GM21576 (cell line): ENCODE data around the gene DNAJC5G.
"Not testable (repeated sequence)": the region's sequence is repeated elsewhere in the genome, so short reads cannot be mapped to it uniquely, and the experiment has no call there.

ENCODE experiments used
- ATAC-seq: cut with Tn5 transposase; IDR thresholded peaks from one replicate; pipeline ENCODE4 v1.9.1; 2021; ENCODE audit warnings: mild to moderate bottlenecking, moderate library complexity; ENCODE audit not compliant: unreplicated experiment

Gene DNAJC5G

GRCh38 chr2:27272537-27273522, 2.4 kb upstream of the DNAJC5G start:
- ATAC-seq: not testable (repeated sequence)

DNA sequence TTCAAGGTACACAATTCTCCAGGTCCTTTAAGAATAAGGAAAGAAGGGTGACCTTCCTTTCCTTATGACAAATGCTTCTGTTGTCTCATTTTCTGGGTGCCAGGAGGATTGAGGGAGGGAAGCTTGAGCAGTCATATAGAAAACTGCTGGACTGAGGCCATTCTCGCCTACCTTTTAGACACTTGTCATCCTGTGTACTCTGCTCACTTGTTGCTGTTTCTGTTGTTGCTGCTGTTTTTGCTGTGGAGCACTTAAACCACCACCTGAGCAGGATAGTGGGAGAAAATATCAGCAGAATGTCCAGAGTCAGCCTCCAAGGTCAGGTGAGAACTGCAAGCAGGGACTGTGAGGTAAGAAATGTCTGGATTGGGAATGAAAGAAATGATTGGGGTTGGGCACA, 2.8 kb downstream of the DNAJC5G start:
- no peak for ATAC-seq

- no peak for ATAC-seq
Observed at GRCh38 chr2:27280826-27281225, 5.6 kb downstream of the DNAJC5G start.

DNA sequence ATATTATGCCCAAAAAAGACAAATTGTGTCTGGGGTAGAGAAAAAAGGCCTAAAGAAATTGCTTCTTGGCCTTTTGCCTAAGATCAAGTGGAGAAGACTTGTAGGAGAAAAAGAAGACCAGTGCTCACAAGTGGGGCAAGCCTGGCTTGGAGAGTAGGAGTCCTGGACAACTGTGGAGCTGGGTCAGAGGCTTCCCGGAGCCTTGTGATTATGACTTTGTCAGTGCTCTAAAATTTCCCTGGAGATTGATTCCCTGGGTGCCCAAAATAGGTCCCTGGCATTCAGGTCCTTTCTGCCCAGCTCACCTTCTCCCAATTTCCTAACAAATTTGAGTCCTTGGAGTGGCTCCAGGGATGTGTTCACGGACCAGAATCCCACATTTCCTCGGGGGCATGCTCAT, 6.2 kb downstream of the DNAJC5G start:
- ATAC-seq: no peak

GRCh38 chr2:27281855-27282559, 6.8 kb downstream of the DNAJC5G start, which contains the start of gene TRIM54:
TRIM54 (plus strand) TSS chr2:27282429; CDS start chr2:27282732, 303 bp downstream.
- ATAC-seq: no peak

- ATAC-seq: no peak
Observed at GRCh38 chr2:27282892-27283291, 7.7 kb downstream of the DNAJC5G start.

DNA sequence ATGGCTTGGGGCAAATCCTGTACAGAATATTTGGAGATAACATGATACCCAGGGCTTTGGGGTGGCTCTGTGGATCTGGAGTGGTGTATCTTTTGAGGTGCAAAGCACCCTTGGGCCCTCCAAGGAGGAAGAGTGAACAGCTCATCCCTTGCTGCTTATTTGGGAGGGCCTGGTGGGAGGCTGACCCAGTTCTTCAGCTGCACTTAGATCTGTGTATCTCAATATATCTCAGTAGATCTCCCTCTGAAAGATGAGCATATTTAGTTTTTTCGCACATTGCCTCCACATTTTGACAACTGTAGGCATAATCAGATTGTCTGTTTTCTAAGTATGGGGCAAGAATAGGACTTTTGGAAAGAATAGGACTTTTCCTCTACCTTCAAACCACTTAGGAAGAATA, 9.8 kb downstream of the DNAJC5G start:
- ATAC-seq: no peak

DNA sequence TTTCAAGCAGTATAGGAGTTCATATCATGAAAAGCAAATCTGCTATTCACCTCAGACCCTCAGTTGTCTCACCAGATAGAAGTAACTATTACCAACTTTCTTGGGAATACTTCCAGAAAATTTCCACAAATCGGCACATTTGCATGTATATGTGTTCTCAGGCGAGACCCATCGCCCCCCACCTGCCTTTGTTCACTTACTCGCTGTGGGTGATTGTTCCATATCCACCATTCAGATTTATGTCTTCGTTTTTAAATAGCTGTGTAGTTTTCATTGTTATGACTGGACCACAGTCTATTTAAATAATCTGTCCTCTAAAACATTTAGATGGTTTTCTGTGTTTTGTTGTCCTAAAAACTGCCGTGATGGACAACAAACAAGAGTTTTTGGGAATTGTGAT, 10.2 kb downstream of the DNAJC5G start:
- no peak for ATAC-seq

DNA sequence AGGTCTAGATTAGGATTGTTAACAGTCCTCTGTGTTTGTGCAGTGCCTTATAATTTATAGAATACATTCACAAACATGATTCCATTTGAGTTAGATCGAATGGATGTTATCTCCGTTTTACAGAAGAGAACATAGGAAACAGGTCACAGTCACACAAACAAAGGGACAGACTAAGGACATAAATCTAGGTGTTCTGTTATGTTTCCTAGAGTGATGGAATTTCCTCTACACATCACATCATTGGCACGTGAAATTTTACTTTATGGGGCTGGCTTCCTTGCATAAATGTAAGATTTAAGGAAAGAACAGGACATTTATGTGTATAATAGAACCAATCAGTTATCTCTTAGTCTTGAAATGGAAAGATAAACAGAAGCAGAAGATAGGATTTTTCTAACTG, 13.4 kb downstream of the DNAJC5G start:
- no peak for ATAC-seq

DNA sequence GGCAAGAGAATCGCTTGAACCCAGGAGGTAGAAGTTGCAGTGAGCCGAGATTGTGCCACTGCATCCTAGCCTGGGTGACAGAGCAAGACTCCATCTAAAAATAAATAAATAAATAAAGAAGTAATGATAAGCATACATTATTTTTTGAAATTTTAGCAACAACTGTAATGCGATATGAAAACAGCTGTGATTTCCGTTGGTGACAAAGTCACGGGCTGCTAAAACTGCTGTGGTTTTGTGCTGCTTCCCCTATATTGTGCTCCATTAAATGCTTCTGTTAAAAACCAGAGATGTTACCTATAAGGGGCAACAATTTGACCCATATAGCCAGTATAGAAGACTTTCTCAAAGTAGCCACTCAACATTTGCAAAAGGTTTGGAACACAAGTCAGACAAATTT, 15.3 kb downstream of the DNAJC5G start:
- ATAC-seq: no peak

- no peak for ATAC-seq
Observed at GRCh38 chr2:27291865-27292264, 16.6 kb downstream of the DNAJC5G start.

DNA sequence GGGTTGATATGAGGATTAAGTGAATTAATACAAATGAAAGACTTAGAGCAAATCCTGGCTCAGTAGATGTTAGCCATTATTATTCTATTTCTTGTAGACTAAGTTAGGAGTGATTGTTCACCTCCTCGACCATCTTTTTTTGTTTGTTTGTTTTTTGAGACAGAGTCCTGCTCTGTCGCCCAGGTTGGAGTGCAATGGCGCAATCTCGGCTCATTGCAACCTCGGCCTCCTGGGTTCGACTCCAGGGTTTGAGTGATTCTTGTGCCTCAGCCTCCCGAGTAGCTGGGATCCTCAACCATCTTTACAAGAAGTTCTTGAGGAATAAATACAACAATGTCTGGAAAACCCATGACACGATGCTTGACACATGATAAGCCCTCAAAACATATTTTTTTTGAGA, 19.7 kb downstream of the DNAJC5G start:
- ATAC-seq: no peak

DNA sequence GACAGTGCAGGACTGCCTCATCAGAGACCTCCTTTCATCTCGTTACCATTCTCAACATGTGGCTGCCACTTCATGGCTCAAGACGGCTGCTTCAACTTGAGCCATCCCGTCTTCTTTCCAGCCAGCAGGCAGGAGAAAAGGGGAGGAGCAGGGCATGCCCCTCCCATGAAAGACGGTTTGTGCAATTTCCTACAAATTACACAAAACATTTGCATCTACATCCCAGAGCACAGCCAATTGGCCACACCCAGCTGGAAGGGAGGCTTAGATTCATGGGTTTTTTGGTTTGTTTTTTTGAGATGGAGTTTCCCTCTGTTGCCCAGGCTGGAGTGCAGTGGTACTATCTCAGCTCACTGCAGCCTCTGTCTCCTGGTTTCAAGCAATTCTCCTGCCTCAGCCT, 21.2 kb downstream of the DNAJC5G start:
- no peak for ATAC-seq

- no peak for ATAC-seq
Observed at GRCh38 chr2:27297195-27297594, 22.0 kb downstream of the DNAJC5G start.

- no peak for ATAC-seq
Observed at GRCh38 chr2:27298391-27299080, 23.3 kb downstream of the DNAJC5G start.

- not testable (repeated sequence) for ATAC-seq
Observed at GRCh38 chr2:27300606-27301005, 25.4 kb downstream of the DNAJC5G start.

- ATAC-seq: no peak
Observed at GRCh38 chr2:27303093-27304025, 28.1 kb downstream of the DNAJC5G start.

DNA sequence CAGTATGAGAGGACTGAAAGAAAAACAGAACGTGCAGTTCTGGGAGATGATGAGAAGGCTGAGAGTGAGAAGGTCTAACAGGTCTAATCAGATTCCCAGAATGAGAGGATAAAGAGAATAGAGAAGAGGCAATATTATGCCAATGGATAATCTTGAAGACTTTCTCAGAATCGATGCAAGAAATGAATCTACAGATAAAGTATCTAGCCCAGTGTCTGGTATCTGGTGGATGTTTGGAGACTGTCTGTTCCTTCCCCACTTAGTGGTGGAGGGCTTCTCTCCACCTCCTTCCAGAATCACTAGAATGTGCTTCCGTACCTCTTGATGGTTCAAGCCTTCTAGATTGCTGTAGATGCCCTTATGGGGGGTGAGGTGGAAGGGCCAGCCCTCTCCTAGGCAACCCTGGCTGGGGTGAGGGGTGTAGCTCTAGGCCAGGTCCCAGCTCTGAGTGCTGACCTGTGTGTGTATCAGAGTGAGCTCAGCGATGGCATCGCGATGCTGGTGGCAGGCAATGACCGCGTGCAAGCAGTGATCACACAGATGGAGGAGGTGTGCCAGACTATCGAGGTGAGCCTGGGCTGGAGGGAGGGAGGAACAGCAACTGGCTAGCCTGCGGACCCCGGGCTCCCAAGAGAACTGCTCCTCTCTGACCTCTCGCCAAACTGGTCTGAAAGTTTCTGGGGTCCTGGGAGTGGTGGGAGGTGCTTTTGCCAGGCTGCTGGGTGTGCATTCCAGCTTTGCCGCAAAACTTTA, 29.4 kb downstream of the DNAJC5G start:
- no peak for ATAC-seq

GRCh38 chr2:27305516-27305915, 30.3 kb downstream of the DNAJC5G start:
- no peak for ATAC-seq

- no peak for ATAC-seq
Observed at GRCh38 chr2:27306136-27306535, 30.9 kb downstream of the DNAJC5G start.
